ENCODE results near the gene MORC2.

MORC2 gene

GRCh38 chr22:30968924-30969531 is 454 bp upstream of the MORC2 start, which contains the start of gene TUG1 (continued):
- TF ChIP-seq ZNF280D (tag by site-specific recombination; IDR thresholded peaks at IDR 0.05) (no peak), KLF1 (tag by site-specific recombination; IDR thresholded peaks at IDR 0.05) (peak; percentile 85), SP3 (tag by site-specific recombination; IDR thresholded peaks at IDR 0.05) (peak; percentile 93), OVOL3 (tag by site-specific recombination; IDR thresholded peaks at IDR 0.05) (no peak), ZNF843 (tag by site-specific recombination; IDR thresholded peaks at IDR 0.05) (no peak), ZNF423 (tag by site-specific recombination; IDR thresholded peaks at IDR 0.05) (no peak), HIC1 (tag by site-specific recombination; IDR thresholded peaks at IDR 0.05) (no peak), ZNF174 (tag by site-specific recombination; IDR thresholded peaks at IDR 0.05) (no peak), HOXC10 (CRISPR knock-in tag; IDR thresholded peaks at IDR 0.05) (no peak), OSR2 (tag by site-specific recombination; IDR thresholded peaks at IDR 0.05) (peak; percentile 14; the same call in 1 of the 2 replicates), KLF17 (tag by site-specific recombination; IDR thresholded peaks at IDR 0.05) (peak; percentile 55; the same call in 1 of the 2 replicates), ATF2 (tag by site-specific recombination; IDR thresholded peaks at IDR 0.05; ENCODE audit: low read depth) (no peak), MZF1 (tag by site-specific recombination; IDR thresholded peaks at IDR 0.05; ENCODE audit: borderline replicate concordance) (no peak), ZBTB11 (tag by site-specific recombination; conservative IDR thresholded peaks at IDR 0.05; ENCODE audit: low read depth) (peak; percentile 69), ZNF239 (tag by site-specific recombination; IDR thresholded peaks at IDR 0.05) (no peak), PBX3 (CRISPR knock-in tag; IDR thresholded peaks at IDR 0.05) (peak; percentile 42), ZNF202 (tag by site-specific recombination; IDR thresholded peaks at IDR 0.05; ENCODE audit: borderline replicate concordance) (no peak), ZNF37A (tag by site-specific recombination; IDR thresholded peaks at IDR 0.05) (peak; percentile 67; the same call in 1 of the 2 replicates), ZNF704 (tag by site-specific recombination; IDR thresholded peaks at IDR 0.05) (no peak), ZNF521 (tag by site-specific recombination; IDR thresholded peaks at IDR 0.05) (no peak), PRDM1 (tag by site-specific recombination; IDR thresholded peaks at IDR 0.05) (no peak), ZNF670 (tag by site-specific recombination; IDR thresholded peaks at IDR 0.05; ENCODE audit: low read depth) (no peak), ZNF549 (tag by site-specific recombination; IDR thresholded peaks at IDR 0.05) (no peak), ZNF140 (tag by site-specific recombination; IDR thresholded peaks at IDR 0.05) (no peak), ZNF639 (tag by site-specific recombination; IDR thresholded peaks at IDR 0.05) (0 out of 2 replicates have a peak, but pooled peaks have one; percentile 29)
